Breast epithelium (tissue), 3 donors: ENCODE results near the gene LCE1F.

Source experiments
- POLR2A ChIP-seq: fragments of 450-650 bp; IDR thresholded peaks from one replicate; pipeline ENCODE4 v1.6.1; 2016; ENCODE audit warnings: antibody characterized with exemption, mild to moderate bottlenecking, moderate library complexity
- POLR2AphosphoS5 ChIP-seq, 3 donors: sonication (generic); formaldehyde crosslinking; IDR thresholded peaks; one replicate each; pipeline ENCODE4 v1.6.1; 2017; ENCODE audit warnings: antibody characterized with exemption in 3 of 3
- TF ChIP-seq, protein P1 (sequence below), 3 donors: fragments of 450-650 bp; IDR thresholded peaks; one replicate each; pipeline ENCODE4 v1.5.1; 2016 to 2017; ENCODE audit warnings: antibody characterized with exemption in 3 of 3, mild to moderate bottlenecking in 3 of 3, moderate library complexity in 3 of 3

DNA sequence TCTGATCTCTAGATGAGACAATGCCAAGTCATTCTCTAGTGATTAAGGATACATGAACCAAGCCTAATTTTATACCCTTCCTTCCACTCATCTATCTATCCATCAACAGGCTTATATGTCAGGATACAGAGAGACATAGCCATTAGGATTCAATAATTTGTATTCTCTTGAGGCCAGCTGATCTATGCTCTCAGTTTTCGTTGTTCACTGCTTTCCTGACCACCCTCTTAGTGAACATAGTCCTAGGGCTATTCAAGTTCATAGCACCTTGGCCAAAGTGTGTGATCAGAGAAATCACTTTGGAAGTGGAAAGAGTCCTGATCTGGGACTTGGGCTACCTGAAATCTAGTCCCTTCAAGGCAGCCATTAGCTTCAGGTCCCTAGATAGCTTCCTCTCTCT, 21.4 kb upstream of the LCE1F start:
- TF ChIP-seq, protein P1, sequence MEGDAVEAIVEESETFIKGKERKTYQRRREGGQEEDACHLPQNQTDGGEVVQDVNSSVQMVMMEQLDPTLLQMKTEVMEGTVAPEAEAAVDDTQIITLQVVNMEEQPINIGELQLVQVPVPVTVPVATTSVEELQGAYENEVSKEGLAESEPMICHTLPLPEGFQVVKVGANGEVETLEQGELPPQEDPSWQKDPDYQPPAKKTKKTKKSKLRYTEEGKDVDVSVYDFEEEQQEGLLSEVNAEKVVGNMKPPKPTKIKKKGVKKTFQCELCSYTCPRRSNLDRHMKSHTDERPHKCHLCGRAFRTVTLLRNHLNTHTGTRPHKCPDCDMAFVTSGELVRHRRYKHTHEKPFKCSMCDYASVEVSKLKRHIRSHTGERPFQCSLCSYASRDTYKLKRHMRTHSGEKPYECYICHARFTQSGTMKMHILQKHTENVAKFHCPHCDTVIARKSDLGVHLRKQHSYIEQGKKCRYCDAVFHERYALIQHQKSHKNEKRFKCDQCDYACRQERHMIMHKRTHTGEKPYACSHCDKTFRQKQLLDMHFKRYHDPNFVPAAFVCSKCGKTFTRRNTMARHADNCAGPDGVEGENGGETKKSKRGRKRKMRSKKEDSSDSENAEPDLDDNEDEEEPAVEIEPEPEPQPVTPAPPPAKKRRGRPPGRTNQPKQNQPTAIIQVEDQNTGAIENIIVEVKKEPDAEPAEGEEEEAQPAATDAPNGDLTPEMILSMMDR (IDR thresholded peaks at IDR 0.05), result no peak
- no peak for TF ChIP-seq POLR2A
- TF ChIP-seq POLR2AphosphoS5 (IDR thresholded peaks at IDR 0.05), result no peak
